Measurements from ENCODE around the gene IL18RAP.

Gene IL18RAP

DNA sequence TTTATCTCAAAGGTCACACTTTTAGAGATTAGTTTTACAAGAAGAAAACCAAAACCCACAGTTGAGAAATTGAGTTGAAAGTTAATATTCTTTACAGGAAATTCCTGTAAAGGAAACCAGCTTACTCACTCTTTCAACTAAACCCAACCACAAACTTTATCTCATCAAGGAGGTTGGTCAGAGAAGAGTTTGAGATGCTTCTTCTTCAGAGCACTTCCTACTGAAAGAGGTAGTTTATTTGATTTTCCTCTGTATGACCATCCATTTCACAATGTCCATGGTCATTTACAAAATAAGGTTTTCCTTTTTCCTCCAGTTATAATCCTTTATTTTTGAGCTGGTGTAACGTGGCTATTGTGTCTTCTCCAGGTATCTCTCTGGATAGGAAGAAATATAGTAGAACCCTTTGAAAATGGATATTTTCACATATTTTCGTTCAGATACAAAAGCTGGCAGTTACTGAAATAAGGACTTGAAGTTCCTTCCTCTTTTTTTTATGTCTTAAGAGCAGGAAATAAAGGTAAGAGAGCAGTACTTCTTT is 4.5 kb upstream of the IL18RAP start:
- no peak for DNase-seq (ENCODE audit: low read depth)
- TF ChIP-seq, protein P1, sequence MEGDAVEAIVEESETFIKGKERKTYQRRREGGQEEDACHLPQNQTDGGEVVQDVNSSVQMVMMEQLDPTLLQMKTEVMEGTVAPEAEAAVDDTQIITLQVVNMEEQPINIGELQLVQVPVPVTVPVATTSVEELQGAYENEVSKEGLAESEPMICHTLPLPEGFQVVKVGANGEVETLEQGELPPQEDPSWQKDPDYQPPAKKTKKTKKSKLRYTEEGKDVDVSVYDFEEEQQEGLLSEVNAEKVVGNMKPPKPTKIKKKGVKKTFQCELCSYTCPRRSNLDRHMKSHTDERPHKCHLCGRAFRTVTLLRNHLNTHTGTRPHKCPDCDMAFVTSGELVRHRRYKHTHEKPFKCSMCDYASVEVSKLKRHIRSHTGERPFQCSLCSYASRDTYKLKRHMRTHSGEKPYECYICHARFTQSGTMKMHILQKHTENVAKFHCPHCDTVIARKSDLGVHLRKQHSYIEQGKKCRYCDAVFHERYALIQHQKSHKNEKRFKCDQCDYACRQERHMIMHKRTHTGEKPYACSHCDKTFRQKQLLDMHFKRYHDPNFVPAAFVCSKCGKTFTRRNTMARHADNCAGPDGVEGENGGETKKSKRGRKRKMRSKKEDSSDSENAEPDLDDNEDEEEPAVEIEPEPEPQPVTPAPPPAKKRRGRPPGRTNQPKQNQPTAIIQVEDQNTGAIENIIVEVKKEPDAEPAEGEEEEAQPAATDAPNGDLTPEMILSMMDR (IDR thresholded peaks at IDR 0.05; ENCODE audit: low read depth, low read length, missing control alignments), result no peak
- in situ Hi-C loops (cut with HindIII; ENCODE audit: low sequenced_read_pairs), result no loop called here
- H3K4me3 ChIP-seq (ENCODE audit: low read depth, low read length), result no peak overlapping the region

DNA sequence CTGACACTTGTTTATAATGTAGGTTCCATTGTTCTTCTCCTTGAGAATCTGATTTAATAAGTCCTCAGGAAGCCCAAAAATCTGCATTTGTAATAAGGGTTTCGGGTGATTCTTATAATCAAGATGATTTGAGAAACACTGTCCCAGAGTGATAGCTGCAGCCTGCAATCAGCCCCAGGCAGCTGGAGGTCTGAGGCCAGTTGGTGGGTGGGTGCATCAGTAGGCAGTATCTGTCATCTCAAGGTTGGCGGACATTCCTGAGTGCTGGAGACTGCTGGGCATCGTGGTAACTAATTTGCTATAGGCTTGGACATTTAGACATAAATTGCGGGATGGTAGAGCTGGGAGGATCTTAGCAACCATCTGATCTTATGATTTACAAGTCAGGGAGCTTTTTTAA is 2.7 kb upstream of the IL18RAP start:
- in situ Hi-C loops (cut with HindIII; ENCODE audit: low sequenced_read_pairs), result no loop called here

DNA sequence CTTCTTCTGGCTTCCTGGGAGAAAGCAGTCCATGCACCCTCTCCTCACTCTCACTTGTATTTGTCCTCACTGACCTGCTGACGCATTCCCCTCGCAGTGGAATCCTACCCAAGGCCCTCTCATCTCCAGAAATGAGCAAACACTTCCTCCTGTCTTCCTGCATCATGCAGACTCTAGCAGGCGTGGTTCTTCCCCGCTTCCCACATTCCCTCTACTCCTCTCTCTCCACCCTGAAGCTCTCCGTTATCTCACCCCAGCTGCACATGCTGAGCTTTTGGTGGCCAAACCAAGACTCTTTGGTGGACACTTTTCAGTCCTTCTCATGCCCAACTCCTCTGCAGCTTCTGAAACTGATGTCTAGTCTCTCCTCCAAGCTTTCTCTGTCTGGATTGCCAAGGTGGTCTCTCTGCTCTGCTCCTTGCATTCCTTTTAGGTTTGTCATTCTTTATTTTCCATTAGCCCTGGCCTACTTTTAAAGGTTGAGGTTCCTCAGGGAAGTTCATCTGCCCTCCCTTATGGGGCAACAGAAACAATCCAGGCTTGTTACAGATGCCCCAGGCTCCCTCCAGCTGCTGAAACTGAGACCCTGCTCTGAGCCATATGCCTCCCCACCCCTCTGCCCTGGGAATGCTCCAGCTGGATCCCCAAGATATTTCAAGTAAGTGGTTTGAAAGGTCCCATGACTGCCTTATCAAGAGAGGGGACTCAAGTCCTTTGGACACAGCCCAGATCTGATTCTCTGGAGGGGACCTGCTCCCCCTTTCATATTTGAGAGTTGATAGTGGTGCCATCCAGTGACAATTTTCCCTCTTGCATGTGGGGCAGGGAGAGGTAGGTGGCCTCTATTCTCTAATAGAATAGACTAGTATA is 835 bp upstream of the IL18RAP start:
- DNase-seq (ENCODE audit: low read depth), result no peak
- H3K4me3 ChIP-seq (ENCODE audit: low read depth, low read length), result no peak overlapping the region
- in situ Hi-C loops (cut with HindIII; ENCODE audit: low sequenced_read_pairs), result no loop called here
- TF ChIP-seq, protein P1 (IDR thresholded peaks at IDR 0.05; ENCODE audit: low read depth, low read length, missing control alignments), result no peak

More for the DNA sequence above, 2.7 kb upstream of the IL18RAP start:
- no peak for DNase-seq (ENCODE audit: low read depth)
- no peak overlapping the region for H3K4me3 ChIP-seq (ENCODE audit: low read depth, low read length)
- TF ChIP-seq, protein P1 (IDR thresholded peaks at IDR 0.05; ENCODE audit: low read depth, low read length, missing control alignments), result no peak

DNA sequence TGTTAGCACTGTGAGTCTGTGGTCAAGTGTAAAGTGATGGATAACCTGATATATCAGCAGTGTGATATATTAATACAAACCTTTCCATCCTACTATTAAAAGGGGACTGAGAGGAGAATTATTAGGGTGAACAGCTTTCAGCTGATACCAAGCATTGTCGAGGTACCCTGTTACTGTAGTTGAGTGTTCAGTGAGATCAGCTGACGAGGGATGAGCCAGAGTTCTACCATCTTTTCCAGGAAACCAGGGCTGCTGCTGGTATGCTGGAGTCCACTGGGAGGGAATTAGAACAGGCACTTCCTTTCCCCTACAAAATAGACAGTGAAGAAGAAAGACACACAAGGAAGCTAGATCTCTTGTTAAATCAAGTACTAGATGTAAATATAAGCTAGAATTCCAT is 408 bp downstream of the IL18RAP start:
- TF ChIP-seq, protein P1 (IDR thresholded peaks at IDR 0.05; ENCODE audit: low read depth, low read length, missing control alignments), result no peak
- no peak overlapping the region for H3K4me3 ChIP-seq (ENCODE audit: low read depth, low read length)
- no peak for DNase-seq (ENCODE audit: low read depth)
- in situ Hi-C loops (cut with HindIII; ENCODE audit: low sequenced_read_pairs), result no loop called here

DNA sequence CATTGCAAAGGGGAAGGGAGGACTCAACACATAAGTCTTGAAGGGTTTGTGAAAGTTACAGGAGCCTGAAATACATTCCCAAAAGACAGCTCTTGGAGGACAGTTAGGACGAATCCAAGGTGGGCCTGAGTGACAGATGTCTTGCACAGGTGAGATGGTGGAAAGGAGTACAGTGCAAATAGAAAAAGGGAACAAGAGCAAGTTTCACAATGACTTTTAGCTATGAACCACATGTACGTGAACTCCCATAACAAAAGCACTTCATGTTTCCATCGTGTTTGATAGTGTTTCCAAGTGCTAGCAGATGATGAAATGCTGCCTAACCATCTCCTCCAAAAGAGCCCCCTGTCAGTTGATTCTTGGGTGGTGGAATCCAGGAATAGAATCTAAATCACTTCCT is 1.8 kb downstream of the IL18RAP start:
- in situ Hi-C loops (cut with HindIII; ENCODE audit: low sequenced_read_pairs), result no loop called here
- no peak overlapping the region for H3K4me3 ChIP-seq (ENCODE audit: low read depth, low read length)
- DNase-seq (ENCODE audit: low read depth), result no peak
- TF ChIP-seq, protein P1 (IDR thresholded peaks at IDR 0.05; ENCODE audit: low read depth, low read length, missing control alignments), result no peak

DNA sequence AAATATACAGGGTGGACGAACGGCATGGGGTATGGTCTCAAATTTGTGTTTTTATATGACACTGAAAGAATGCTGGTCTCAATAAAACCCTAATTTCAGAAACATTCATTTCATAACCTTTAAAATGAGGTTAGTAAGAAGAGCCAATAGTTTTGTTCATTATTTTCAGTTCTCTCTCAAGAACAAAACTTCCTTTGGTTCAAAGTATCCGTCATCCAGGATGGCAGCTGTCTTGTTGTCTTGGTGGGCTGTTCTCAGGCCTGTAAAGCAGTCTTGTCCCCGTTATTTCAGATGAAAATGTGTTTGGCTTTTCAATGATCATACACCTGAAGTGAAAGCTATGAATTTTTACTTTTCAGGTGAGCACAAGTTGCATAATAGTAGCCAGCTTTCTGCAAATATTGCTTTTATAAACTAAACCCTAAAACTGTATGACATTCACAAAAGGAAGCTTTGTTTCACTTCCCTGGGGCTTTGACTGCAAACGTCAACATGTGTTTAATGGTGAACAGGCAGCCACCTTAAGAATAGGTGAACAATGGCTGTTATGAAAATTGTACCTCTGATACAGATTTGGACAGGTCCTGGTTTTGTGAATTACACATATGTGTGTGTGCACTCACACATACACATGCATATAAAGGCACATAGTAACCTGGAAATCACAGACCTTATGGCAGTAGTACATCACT is 2.6 kb downstream of the IL18RAP start:
- no peak overlapping the region for H3K4me3 ChIP-seq (ENCODE audit: low read depth, low read length)
- DNase-seq (ENCODE audit: low read depth), result no peak
- TF ChIP-seq, protein P1 (IDR thresholded peaks at IDR 0.05; ENCODE audit: low read depth, low read length, missing control alignments), result no peak
- in situ Hi-C loops (cut with HindIII; ENCODE audit: low sequenced_read_pairs), result no loop called here

Data from astrocyte of the cerebellum (primary cell).